Measurements from ENCODE around the gene AHCTF1.

The AHCTF1 gene

DNA sequence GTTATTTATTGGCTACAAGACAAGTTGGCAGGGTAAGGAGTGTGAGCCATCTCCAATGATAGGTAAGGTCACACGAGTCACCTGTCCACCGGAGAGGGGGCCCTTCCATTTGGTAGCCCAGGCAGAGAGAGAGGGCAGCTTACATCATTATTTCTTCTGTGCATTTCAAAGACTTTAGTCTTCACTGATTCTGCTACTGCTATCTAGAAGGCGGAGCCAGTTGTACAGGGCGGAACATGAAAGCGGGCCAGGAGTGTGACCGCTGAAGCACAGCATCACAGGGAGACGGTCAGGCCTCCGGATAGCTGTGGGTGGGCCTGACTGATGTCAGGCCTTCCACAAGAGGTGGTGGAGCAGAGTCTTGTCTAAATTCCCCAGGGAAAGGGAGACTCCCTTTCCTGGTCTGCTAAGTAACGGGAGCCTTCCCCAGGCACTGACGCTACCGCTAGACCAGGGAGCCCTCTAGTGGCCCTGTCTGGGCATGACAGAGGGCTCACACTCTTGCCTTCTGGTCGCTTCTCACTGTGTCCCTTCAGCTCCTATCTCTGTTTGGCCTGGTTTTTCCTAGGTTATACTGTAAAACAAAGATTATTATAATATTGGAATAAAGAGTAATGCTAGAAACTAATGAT, 39.5 kb upstream of the AHCTF1 start:
- TF ChIP-seq, protein P1, sequence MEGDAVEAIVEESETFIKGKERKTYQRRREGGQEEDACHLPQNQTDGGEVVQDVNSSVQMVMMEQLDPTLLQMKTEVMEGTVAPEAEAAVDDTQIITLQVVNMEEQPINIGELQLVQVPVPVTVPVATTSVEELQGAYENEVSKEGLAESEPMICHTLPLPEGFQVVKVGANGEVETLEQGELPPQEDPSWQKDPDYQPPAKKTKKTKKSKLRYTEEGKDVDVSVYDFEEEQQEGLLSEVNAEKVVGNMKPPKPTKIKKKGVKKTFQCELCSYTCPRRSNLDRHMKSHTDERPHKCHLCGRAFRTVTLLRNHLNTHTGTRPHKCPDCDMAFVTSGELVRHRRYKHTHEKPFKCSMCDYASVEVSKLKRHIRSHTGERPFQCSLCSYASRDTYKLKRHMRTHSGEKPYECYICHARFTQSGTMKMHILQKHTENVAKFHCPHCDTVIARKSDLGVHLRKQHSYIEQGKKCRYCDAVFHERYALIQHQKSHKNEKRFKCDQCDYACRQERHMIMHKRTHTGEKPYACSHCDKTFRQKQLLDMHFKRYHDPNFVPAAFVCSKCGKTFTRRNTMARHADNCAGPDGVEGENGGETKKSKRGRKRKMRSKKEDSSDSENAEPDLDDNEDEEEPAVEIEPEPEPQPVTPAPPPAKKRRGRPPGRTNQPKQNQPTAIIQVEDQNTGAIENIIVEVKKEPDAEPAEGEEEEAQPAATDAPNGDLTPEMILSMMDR (IDR thresholded peaks at IDR 0.05) = peak; percentile 13
- no peaks in the 10 kb centered on the region for H3K79me2 ChIP-seq
- no peak overlapping the region for H3K9ac ChIP-seq
- H3K27ac ChIP-seq = no peak overlapping the region
- no peaks in the 10 kb centered on the region for H3K27me3 ChIP-seq (ENCODE audit: control insufficient read depth, insufficient read depth, low read length)
- H3K4me2 ChIP-seq (ENCODE audit: low read length) = no peak overlapping the region
- H3K9me3 ChIP-seq (ENCODE audit: control insufficient read depth, low read length) = no peaks in the 10 kb centered on the region
- H3K4me3 ChIP-seq (ENCODE audit: low read depth, low read length) = no peak overlapping the region
- H3K36me3 ChIP-seq (ENCODE audit: control insufficient read depth, insufficient read depth, low read length) = no peaks in the 10 kb centered on the region
- H3K4me1 ChIP-seq = no peaks in the 10 kb centered on the region
- no peak overlapping the region for H2AFZ ChIP-seq

DNA sequence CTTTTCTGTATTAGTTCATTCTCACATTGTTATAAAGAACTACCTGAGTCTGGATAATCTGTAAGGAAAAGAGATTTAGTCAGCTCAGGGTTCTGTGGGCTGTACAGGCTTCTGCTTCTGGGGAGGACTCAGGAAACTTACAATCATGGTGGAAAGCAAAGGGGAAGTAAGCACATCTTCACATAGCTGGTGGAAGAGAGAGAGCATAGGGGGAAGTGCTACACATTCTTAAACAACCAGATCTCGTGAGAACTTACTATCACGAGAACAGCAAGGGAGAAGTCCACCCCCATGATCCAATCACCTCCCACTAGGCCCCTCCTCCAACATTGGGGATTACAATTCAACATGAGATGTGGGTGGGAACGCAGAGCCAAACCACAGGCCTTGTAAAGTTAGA, 37.9 kb upstream of the AHCTF1 start:
- Histone ChIP-seq H3K9me3 (ENCODE audit: control insufficient read depth, low read length) (no peaks in the 10 kb centered on the region), H3K4me3 (ENCODE audit: low read depth, low read length) (no peak overlapping the region), H3K79me2 (no peaks in the 10 kb centered on the region), H3K36me3 (ENCODE audit: control insufficient read depth, insufficient read depth, low read length) (no peaks in the 10 kb centered on the region), H3K9ac (no peak overlapping the region), H3K4me2 (ENCODE audit: low read length) (no peak overlapping the region), H3K4me1 (no peaks in the 10 kb centered on the region), H2AFZ (no peak overlapping the region), H3K27ac (no peak overlapping the region), H3K27me3 (ENCODE audit: control insufficient read depth, insufficient read depth, low read length) (no peaks in the 10 kb centered on the region)
- TF ChIP-seq, protein P1 (IDR thresholded peaks at IDR 0.05) = no peak

DNA sequence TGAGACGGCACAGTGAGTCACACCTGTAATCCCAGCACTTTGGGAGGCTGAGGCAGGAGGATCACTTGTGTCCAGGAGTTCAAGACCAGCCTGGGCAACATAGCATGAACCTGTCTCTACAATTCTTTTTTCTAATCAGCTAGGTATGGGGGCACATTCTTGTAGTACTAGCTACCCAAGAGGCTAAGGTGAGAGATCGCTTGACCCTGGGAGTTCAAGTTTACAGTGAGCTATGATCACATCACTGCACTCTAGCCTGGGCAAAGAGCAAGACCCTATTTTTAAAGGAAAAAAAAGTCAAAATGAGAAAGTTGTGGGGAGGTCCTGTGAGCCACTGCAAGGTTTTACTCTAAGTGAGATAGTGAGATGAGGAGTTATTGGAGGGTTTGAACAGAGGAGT, 34.8 kb upstream of the AHCTF1 start:
- no peaks in the 10 kb centered on the region for H3K9me3 ChIP-seq (ENCODE audit: control insufficient read depth, low read length)
- no peak overlapping the region for H3K27ac ChIP-seq
- no peak overlapping the region for H3K4me3 ChIP-seq (ENCODE audit: low read depth, low read length)
- no peaks in the 10 kb centered on the region for H3K36me3 ChIP-seq (ENCODE audit: control insufficient read depth, insufficient read depth, low read length)
- H2AFZ ChIP-seq = no peak overlapping the region
- H3K9ac ChIP-seq = no peak overlapping the region
- no peaks in the 10 kb centered on the region for H3K27me3 ChIP-seq (ENCODE audit: control insufficient read depth, insufficient read depth, low read length)
- no peaks in the 10 kb centered on the region for H3K79me2 ChIP-seq
- H3K4me2 ChIP-seq (ENCODE audit: low read length) = no peak overlapping the region
- TF ChIP-seq, protein P1 (IDR thresholded peaks at IDR 0.05) = no peak
- H3K4me1 ChIP-seq = no peaks in the 10 kb centered on the region

DNA sequence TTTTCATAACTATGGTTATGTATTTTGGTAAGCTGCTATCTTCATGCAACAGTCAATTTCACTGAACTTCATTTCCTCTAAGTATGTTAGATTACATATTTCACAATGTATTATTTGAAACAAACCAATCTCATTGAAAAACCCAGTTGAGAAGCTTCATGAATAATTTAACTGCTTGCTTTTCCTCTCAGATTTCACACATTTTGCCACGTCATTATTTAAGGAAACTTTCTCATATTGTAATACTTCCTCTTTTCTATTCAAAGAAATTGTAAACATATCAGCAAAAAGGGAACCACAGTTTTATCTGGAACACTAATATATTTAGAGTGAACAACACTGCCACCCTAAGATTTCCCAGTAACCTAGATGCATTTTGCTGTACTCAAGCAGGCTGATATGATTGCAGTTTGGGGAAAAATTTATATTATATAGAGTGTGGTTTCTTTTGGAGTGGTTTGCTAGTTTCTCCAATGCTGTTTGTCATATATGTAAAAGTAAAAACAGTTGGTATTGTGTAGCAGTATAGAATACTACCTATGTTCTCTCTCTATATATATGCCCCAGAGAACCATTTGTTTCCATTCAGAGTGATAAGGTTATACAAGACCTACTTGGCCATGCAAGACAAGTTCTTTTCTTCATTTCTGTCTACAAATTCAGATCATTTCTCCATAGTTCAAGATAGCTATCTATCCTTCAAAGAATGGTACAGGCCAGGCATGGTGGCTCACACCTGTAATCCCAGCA, 28.4 kb upstream of the AHCTF1 start:
- TF ChIP-seq, protein P1 (IDR thresholded peaks at IDR 0.05) = no peak
- no peaks in the 10 kb centered on the region for H3K79me2 ChIP-seq
- no peak overlapping the region for H2AFZ ChIP-seq
- no peak overlapping the region for H3K4me2 ChIP-seq (ENCODE audit: low read length)
- no peaks in the 10 kb centered on the region for H3K9me3 ChIP-seq (ENCODE audit: control insufficient read depth, low read length)
- H3K4me1 ChIP-seq = no peaks in the 10 kb centered on the region
- no peak overlapping the region for H3K27ac ChIP-seq
- H3K4me3 ChIP-seq (ENCODE audit: low read depth, low read length) = no peak overlapping the region
- no peaks in the 10 kb centered on the region for H3K36me3 ChIP-seq (ENCODE audit: control insufficient read depth, insufficient read depth, low read length)
- no peak overlapping the region for H3K9ac ChIP-seq
- no peaks in the 10 kb centered on the region for H3K27me3 ChIP-seq (ENCODE audit: control insufficient read depth, insufficient read depth, low read length)
